SW 1271 (cell line): Measurements from ENCODE around the gene VEGFC.

Experiments used
- DNase-seq, 2 experiments: peaks; one replicate each; lab custom pipeline; 2025; lab: John Stamatoyannopoulos, UW

The VEGFC gene, protein sequence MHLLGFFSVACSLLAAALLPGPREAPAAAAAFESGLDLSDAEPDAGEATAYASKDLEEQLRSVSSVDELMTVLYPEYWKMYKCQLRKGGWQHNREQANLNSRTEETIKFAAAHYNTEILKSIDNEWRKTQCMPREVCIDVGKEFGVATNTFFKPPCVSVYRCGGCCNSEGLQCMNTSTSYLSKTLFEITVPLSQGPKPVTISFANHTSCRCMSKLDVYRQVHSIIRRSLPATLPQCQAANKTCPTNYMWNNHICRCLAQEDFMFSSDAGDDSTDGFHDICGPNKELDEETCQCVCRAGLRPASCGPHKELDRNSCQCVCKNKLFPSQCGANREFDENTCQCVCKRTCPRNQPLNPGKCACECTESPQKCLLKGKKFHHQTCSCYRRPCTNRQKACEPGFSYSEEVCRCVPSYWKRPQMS

DNA sequence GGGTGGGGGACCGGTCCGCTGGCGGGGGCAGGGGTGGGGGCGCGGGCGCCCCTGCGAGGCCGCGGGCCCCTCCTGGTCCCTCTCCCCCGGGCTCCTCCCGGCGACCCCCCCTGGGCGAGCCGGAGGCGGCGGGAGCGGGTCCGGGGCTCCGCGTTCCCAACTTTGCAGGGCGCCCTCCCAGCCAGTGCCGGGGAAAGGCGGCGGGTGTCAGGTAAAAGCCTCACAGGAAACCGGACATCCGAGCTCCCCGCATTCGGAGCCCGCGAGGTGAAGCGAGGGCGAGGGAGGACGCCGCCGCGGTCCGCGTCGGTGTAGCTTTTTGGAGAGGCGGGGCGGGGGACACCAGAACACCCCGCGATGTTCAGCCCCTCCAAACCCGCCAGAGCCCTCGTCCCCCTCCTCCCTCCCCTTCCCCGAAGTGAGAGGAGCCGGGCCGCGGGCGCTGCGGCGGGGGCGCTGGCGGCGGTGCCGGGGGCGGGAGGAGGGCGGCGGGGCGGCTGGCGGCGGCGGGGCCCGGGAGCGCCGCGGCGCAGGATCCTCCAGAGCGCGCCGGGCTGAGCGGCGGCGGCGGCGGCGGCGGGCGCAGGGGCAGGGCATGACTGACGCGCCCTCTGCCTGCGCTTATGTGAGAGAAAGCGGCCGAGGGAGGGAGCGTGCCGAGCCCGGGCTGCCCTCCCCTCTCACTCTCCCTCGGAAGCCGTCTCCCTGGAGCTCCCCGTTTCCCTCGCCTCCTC, at the start of gene VEGFC:
TSS of gene VEGFC (minus strand) at position 597 of the 734 bp plus-strand sequence. CDS start 611 bp downstream, outside the sequence.
- DNase-seq, result peak in 1 of 2 experiments; percentile 26

DNA sequence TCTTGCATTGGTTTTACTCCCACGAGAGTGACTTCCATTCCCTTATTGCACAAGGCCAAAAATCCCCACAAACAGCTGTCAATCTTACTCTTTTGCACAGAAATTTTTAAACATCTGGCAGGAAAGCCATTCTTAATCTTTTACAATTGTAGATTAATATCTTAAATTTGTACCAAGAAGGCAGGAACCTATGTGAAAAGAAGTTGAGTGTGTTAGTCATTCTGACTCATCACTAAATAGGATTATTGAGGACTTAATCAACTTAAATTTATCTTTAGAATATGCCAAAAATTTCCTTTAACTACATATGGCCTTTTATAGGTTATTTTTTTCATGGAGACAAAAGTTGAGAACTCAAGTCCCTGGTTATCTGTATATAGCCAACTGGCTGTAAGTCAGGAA, 49.0 kb upstream of the VEGFC start:
- no peak for DNase-seq

DNA sequence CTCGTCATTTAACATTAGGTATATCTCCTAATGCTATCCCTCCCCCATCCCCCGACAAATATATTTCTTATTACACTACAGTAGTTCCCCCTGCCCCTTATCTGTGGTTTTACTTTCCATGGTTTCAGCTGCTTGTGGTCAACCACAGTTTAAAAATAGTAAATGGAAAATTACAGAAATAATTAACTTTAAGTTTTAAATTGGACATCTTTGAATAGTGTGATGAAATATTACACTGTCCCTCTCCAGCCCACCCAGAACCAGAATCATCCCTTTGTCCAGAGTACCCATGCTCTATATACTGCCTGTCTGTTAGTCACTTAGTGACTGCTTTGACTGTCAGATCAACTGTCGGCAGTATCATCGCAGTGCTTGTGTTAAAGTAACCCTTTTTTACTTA, 47.4 kb upstream of the VEGFC start:
- DNase-seq, result no peak

DNA sequence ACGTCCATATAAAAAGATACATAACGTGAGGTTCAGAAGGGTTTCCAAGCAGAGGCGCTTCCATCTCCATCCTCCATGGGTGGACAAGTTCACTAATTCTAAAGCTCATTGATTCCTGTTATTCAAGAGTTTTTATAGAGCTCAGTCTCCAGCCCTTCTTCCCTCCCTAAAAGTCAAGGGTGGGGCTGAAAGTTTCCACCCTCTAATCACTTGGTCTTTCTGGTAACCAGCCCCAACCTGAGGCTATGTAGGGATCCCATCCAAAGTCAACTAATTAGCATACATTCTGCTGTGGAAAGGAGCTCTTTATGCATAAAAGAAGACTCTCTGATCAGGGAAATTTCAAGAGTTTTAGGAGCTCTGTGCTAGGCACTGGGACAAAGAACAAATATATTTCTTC, 46.9 kb upstream of the VEGFC start:
- DNase-seq, result no peak

DNA sequence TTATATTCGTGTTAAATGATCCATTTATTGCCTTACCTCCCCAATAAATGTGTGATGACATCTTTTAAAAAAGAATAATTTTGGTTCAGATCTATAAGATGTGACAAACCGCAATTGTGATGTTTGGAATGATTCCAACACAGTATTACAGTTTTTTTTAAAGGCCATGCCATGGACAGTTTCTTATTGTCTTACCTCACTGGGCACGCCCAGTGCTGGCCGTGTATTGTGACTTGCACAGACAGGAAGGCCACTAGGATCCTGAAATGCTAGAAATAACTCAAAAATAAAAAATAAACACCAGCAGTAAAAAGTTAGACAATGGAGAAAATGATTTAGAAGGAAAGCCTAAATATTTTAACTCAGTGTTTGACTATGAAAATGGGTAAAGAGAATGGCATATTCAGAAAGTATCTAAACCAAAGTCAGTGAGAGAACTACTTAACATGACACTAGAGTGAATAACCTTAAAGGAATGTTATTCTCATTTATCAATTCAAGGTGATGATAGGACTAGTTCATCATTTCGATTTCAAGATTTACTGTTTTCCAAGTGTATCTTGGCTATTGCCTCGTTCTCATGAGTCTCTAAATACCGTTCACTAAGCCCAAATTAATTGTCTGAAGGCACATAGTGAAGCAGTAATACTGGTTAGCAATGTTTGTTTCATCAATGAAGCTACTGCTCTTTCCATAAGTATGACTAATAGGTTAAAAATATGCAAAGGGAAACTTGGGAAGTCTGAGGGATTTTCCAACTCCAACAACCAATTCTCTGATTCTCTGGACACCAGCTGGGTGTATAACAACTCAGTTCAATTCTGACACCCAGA, 46.1 kb upstream of the VEGFC start:
- DNase-seq, result peak in 1 of 2 experiments; percentile 36

DNA sequence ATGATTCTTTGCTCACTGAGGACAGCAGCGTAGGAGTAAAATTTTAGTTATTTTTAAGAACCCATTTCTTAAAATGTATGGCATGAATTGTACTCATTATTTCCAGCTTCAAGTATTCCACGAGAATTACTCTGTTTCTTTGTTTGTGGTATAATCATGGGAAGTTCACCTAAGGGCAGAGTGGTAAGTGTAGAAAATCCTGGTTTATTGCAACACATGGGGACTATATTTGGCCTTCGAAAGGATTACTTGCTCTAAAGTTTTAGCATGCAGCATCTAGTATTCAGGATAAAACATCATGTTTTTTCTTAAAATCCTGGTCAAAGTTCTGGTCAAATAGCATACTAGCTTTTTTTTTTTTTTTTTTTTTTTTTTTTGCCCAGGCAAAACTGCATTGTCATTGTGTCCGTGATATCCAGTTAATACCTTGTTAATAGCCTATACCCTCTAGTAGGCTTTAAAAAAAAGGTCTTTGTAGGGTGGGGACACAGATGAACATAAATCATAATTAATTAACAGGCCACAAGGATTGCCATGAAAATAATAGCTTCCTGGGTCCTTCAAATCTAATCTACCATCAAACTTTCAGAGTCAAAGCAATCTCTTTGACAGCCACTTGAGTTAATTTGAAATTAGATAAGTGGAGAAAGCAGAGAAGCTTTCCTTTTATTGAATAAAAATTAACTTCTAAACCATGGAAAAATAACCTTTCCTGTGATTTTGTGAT, 44.6 kb upstream of the VEGFC start:
- DNase-seq, result no peak

DNA sequence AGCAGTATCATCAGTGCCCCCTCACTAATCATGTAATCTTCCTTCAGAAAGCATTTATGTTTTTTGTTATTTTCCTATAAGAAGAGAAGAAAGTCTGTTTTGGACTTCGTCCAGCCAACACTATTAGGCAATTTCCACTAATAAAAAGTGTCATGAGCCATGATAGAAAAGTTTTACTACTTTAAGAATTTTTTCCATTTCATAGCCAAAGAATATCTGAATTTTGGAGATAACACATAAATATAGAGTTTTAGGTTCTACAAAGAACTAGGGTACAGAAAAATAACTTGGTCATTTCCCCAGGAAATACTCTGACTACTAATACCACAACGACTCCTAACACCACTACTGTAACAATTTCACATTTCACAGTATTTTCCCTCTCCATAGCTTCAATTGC, 41.8 kb upstream of the VEGFC start:
- DNase-seq, result no peak

DNA sequence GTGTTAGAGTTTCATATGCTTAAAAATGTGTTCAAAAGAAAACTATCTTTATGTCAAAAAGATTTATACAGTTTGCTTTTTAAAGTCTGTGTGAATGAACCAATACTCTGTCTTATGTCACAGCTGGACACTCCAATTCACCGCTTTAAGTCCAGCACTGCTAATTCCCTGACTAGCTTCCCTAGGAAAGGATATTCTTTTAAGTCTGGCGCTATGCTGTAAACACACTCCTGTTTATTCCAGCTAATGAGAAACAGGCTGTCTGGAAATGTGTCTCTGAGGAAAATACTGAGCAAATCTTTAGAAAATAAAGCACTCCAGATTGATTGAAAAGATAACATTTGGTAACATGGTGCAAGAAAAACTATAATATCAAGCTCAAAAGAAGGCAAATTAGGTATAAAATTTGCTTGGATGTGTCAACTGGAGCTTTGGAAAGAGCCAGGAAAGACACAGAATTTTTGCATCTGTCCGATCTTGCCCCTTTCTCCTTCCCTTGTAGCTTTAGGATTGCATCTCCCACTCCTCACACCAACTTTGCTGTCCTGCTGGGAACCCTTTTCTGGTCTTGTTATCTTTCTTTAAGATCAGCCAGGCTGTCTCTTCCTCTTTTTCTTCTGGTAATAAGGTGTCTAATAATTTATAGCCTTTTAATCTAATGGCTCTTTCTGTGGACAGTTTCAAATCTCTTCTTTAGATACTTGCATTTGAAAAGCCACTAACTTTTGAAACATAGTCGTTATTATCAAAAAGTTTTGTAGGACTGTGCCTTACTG, 40.9 kb upstream of the VEGFC start:
- DNase-seq, result no peak

DNA sequence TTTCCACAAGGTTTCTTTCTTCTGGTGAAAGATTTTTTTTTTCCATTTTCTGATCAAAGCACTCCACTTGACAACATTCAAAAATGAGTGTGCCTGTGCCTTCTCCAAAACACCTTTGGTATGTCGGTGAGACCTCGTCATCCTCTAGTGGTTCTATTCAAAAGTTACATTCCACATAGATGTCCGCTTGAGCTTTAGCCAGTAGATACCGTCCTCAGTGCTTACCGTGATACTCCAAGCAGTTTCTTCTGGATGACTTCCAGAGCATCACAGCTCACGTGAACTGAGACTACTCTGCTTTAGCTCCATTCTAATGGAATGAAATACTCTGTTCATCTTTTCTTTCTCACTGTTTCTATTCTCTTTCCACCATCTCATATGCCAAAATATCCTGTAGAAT, 38.2 kb upstream of the VEGFC start:
- DNase-seq, result no peak

DNA sequence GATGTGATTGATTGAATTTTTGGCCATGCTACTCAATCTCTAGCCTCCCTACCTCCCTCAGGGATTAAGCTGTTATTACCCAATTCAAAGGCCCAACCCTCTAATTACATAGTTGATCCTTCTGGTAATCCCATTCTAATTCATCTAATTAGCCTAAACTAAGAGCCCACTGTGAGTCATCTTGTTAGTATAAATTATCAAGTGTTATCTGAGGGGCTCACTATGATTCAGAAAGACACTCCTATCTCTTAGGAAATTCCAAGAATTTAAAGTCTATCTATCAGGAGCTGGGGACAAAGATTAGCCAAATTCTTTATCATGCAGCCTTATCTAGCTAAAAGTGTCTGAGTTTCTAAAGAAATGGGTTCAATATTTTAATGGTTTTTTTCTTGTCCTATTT, 32.9 kb upstream of the VEGFC start:
- no peak for DNase-seq

DNA sequence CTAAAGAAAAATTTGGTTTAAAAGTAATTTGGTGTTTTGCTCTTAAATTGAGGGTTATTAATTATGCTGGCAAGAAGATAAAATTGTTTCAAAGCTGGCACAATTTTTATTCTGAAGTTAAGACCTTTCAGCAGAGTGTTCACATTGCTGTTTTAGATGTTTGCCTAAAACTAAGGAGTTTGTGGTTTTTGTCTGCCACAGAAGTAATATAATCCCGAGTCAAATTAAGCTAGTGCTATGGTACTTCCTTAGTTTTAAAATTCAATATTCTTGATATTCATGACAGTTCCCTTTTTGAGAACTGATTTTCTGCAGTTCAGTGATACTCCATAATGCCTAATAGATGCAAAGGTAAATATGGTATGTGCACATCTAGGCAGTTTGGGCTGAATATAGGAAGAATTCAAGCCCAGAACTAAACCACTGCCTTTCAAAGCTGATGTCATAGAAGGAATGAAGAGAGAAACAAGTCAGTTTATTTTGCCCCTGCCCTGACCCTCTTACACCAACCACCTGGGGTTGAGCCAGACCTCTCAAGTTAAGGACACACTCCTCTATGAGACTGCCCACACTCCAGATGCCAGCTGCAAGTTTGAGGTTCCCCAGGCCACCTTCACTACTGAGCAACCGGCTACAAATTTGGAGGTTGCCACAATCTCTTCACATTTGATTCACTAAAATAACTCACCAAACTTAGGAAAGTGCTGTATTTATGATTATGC, 32.1 kb upstream of the VEGFC start:
- DNase-seq, result no peak

DNA sequence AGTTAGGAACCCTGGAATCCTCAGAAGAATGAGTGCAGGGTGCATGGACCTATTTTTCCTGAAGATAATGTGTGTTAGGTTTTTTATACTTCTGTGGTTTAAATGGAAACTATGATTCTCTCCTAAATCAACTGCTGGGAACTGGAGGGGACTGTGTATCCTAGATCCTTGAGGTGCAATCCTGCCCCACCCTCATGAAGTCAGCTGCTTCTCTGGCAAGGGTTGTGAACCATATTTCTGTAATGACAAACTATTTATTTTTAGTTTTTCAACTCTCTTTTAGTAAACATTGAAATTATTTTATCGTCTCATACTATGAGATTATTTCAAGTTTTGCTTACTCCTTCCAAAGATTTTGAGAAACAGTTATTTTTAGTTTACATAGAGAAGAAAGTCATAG, 25.8 kb upstream of the VEGFC start:
- DNase-seq, result no peak

DNA sequence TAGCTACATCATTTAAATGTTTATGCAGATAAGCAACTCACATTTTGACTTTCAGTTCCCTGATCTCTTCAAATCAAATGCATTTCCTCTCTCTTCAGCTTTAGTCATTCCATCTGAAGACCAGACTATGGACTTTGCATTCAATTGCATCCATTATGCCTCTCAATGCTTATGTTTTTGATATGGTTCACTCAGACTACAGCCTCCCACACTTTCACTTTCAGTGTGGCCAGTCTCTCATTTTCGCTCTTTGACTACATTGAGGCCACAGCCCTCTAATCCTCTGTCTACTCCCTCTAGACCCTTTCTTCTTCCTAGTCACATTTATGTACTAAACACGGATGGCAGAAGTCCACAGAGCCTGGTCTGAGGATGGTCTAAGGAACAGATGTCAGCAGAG, 24.5 kb upstream of the VEGFC start:
- no peak for DNase-seq

DNA sequence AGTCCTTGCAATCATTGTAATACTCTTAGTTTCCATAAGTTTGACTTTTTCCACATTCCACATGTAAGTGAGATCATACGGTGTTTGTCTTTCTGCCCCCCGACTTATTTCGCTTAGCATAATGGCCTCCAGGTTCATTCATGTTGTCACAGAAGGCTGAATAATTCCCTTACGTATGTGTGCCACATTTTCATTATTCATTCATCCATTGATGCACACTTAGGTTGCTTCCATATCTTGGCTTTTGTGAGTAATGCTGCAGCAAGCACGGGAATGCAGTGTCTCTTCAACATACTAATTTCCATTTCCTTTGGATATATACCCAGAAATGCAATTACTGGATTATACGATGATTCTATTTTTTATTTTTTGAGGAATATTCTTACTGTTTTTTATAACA, 22.0 kb upstream of the VEGFC start:
- DNase-seq, result no peak

DNA sequence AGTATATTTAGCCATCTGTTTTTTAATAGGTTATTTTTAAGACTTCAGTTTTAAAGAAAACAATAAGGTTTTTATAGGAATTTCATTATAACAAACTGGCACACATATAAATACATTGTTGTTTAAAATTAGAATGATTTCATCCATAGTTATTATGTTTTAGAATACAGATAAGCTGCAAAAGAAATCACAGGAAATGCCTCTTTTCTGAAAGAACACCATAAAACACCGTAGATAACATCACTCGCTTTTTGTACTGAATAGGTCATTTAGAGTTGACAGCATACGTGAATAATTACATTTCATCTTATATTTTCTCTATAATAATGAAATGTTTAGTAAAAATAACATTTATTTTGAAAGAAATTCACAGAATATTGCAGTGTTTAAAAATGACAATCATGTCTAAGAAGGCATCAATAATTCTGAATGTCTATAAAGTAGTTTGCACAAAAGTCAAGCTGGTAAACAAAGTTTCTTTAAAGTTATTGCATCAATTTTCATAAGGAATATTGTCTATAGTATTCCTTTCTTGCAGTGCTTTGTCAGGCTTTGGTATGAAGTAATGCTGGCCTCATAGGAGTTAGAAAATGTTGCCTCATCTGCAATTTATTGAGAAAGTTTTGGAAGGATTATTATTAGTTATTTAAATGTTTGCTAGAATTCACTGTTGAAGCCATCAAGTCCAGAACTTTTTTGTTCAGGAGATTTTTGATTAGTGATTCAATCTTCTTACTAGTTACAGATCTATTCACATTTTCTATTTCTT, 17.9 kb upstream of the VEGFC start:
- no peak for DNase-seq

DNA sequence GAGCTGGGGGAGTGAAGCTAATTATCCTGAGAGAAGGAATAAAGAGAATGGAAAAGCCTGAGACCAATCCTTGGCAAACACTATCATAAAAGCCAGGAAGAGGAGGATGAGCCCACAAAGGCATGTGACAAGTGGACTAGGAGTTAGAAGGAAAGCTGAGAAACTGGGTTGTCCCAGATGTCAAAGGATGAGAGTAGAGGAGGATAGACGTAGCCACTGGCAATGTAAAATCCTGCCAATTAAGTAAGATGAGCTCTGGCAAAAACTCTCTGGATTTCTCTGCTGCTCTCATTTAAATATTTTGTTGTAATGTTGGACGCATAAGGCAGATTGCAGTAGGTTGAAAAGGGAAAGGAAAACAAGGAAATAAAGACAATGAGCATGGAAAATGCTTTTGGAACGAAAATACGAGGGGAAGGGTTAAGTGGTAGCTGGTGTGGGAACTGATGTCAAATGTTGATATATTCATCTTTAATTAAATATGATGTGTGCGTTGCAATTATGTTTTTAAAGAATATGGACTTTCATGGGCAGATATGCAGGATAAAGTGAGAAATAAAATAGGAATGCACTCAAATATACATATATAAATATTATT, 14.2 kb upstream of the VEGFC start:
- no peak for DNase-seq

DNA sequence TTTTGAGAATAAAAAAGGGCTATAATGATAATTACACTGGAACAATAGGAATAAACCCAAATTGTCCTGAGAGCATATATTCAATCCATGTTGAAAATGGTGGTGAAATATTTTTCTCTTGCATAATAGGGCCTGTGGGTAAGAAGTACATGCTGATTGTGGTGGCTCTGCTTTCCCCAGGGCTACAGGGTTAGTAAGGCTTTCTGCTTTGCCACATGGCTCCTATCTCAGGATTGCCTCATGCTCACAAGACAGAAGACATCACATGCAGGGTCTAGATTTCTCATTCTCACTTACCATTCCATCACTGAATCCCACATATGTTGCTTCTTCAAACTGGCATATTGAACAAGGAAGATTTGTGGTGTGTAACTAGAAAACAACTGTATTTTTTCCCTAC, 12.4 kb upstream of the VEGFC start:
- no peak for DNase-seq

DNA sequence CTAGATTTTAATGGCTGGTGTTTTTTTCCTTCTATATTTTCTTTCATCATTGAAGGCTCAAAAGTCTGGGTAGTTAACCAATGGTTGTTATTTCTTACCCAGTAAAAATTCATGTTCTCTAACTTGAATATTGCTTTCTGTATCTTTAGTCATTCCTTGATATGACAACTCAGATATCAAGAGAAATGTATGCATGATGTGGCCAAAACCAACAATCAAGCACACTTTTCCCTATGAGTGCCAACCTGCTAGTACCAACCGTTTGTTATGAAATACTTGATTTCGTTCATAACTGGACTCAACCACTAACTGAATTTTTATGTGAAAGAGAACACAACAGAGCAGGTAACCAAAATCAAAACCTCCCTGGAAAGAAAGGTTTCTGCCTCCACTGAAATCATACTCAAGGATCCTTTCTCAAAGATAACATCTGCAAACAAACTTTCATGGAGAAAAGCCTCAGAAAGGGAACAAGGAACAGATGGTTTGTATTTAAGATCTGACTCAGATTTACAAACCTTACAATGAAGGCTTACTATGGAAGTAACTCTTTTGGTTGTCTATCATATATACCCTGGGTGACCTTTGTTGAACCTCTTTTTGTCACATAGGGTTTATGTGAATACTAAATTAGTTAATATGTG, 8.3 kb upstream of the VEGFC start:
- DNase-seq, result no peak

DNA sequence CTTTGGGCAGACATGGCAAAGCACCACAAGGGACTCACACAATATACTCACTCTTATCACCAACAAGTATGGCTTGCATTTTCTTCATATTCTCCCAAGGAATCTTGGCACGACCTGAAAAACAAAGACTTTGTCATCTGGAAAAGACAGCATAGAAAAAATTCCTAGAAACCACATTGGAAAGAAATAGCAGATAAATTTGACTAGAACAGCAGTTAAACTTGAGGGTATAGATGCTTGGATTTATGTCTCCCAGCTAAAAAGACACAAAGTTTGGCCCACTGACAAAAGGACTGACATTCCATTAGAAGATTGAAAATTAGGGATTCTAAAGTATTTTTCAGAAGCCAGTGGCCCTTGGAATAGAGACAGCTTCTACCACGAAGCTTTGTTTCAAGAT, 6.9 kb upstream of the VEGFC start:
- DNase-seq, result no peak
